ENCODE measurements around the gene PDE2A. TPM values are rescaled to one million over a fixed set of nuclear protein-coding genes. Genes with fewer than 3 reads are reported as not detected.

Gene PDE2A
- total RNA-seq, 3 donors from 2014 or later = 23.7 to 85.9 (median 67.0) TPM

DNA sequence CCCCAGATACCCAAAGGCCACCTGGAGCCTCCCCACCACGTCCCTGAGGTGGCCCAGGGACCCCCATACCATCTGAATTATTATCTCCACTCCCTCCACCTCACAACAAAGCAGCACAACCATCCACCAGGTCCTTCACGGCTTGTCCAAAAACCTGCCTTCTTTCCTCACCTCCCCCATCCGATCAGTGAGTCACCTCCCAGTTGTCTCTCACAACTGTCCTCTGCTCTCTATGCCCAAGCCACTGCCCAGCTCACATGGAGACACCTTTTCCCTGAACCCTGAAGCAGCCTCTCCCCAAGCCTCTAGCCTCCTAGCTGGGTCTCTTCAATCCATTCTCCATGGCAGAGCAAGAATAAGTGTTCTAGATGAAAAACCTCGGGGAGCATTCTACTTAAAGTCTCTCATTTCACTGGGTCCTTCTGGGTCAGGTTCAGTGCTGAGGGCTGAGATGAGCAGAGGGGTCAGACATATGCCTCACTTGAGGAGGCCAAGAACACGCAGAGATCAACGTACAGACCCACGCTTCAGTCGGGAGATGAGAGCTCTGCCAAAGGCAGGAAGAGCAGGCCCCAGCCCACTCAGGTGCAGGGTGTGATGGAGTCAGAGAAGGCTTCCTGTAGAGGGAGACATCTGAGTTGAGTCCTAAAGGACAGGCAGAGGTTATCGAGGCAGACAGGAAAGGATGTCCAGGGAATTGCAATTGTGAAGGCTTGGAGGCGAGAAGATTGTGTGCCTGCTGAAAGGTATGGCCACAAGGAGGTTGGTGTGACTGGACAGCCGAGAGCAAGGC is 74.7 kb downstream of the PDE2A start:
- Histone ChIP-seq H3K36me3 (no peaks in the 10 kb centered on the region), H3K27ac (no peak overlapping the region), H3K4me1 (no peaks in the 10 kb centered on the region), H3K9me3 (no peaks in the 10 kb centered on the region), H3K27me3 (no peaks in the 10 kb centered on the region), H3K4me3 (no peak overlapping the region)
- no peak for DNase-seq (ENCODE audit: low spot score in 2 of 2)
- intact Hi-C loops (cut with DNase I; ENCODE audit: low total_unique reads) = no loop called here
- TF ChIP-seq POLR2AphosphoS5 (IDR thresholded peaks at IDR 0.05) = no peak
- TF ChIP-seq, protein P1, sequence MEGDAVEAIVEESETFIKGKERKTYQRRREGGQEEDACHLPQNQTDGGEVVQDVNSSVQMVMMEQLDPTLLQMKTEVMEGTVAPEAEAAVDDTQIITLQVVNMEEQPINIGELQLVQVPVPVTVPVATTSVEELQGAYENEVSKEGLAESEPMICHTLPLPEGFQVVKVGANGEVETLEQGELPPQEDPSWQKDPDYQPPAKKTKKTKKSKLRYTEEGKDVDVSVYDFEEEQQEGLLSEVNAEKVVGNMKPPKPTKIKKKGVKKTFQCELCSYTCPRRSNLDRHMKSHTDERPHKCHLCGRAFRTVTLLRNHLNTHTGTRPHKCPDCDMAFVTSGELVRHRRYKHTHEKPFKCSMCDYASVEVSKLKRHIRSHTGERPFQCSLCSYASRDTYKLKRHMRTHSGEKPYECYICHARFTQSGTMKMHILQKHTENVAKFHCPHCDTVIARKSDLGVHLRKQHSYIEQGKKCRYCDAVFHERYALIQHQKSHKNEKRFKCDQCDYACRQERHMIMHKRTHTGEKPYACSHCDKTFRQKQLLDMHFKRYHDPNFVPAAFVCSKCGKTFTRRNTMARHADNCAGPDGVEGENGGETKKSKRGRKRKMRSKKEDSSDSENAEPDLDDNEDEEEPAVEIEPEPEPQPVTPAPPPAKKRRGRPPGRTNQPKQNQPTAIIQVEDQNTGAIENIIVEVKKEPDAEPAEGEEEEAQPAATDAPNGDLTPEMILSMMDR (IDR thresholded peaks at IDR 0.05) = no peak
- no peak for TF ChIP-seq POLR2A (IDR thresholded peaks at IDR 0.05)

- no peaks in the 10 kb centered on the region for H3K27me3 ChIP-seq
- DNase-seq (ENCODE audit: low spot score in 2 of 2) = no peak
- no peaks in the 10 kb centered on the region for H3K4me1 ChIP-seq
- no peak overlapping the region for H3K27ac ChIP-seq
- no peaks in the 10 kb centered on the region for H3K9me3 ChIP-seq
- H3K36me3 ChIP-seq = no peaks in the 10 kb centered on the region
- intact Hi-C loops (cut with DNase I; ENCODE audit: low total_unique reads) = no loop called here
- no peak overlapping the region for H3K4me3 ChIP-seq
- no peak for TF ChIP-seq POLR2A (IDR thresholded peaks at IDR 0.05)
- TF ChIP-seq, protein P1 (IDR thresholded peaks at IDR 0.05) = peak in 1 of 3 donors; percentile 39
These were observed 75.3 kb downstream of the PDE2A start for GRCh38 chr11:72598906-72599305.

GRCh38 chr11:72598466-72598865 is 75.8 kb downstream of the PDE2A start:
- H3K4me1 ChIP-seq = no peaks in the 10 kb centered on the region
- H3K27ac ChIP-seq = no peak overlapping the region
- H3K27me3 ChIP-seq = no peaks in the 10 kb centered on the region
- DNase-seq (ENCODE audit: low spot score in 2 of 2) = no peak
- TF ChIP-seq POLR2A (IDR thresholded peaks at IDR 0.05) (no peak), POLR2AphosphoS5 (IDR thresholded peaks at IDR 0.05) (no peak)
- TF ChIP-seq, protein P1 (IDR thresholded peaks at IDR 0.05) = no peak
- H3K4me3 ChIP-seq = no peak overlapping the region
- no peaks in the 10 kb centered on the region for H3K36me3 ChIP-seq
- intact Hi-C loops (cut with DNase I; ENCODE audit: low total_unique reads) = no loop called here
- no peaks in the 10 kb centered on the region for H3K9me3 ChIP-seq

DNA sequence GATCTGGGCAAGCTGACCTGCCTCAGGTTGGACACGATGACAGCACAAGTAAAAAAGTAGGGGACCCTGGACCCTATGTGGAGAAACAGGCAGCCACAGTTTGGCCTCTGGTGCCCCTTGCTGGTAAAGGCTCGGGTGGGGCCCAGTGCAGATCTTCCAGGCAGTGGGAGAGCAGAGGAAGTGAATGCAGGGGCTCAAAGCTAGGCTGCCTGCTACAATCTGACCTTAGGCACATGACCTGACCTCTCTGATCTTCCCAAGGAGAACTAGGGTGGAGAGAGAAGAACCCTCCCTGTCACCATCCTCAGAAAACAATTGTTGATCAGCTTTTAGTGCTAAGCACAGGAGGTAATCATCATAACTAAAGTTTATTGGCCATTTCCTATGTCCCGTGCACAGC is 76.5 kb downstream of the PDE2A start:
- H3K36me3 ChIP-seq = no peaks in the 10 kb centered on the region
- DNase-seq (ENCODE audit: low spot score in 2 of 2) = no peak
- H3K27me3 ChIP-seq = no peaks in the 10 kb centered on the region
- TF ChIP-seq, protein P1 (IDR thresholded peaks at IDR 0.05) = no peak
- no peak for TF ChIP-seq POLR2AphosphoS5 (IDR thresholded peaks at IDR 0.05)
- TF ChIP-seq POLR2A (IDR thresholded peaks at IDR 0.05) = no peak
- H3K4me1 ChIP-seq = no peaks in the 10 kb centered on the region
- intact Hi-C loops (cut with DNase I; ENCODE audit: low total_unique reads) = no loop called here
- no peak overlapping the region for H3K27ac ChIP-seq
- H3K4me3 ChIP-seq = no peak overlapping the region
- no peaks in the 10 kb centered on the region for H3K9me3 ChIP-seq

DNA sequence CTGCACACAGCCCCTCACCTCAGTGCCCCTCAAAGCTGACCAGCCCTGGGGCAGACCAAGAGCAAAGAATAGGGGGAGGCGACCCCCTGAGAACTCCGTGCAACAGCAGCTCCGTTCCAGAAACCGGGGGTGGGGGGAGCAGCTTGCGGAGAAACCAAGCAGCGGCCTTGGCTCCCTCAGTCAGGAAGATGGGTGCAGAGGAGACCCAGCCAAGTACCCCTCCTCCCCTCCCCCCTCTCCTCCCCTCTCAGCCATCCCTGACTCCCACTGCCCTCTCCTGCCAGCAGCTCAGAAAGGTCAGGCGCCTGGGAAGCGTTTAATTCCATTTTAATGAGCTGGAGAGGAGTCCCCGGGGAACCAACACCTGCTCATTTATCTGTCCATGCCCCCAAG is 78.9 kb downstream of the PDE2A start:
- H3K27ac ChIP-seq = no peak overlapping the region
- intact Hi-C loops (cut with DNase I; ENCODE audit: low total_unique reads) = no loop called here

More for the DNA sequence above, 78.9 kb downstream of the PDE2A start:
- Histone ChIP-seq H3K9me3 (no peaks in the 10 kb centered on the region), H3K4me3 (no peak overlapping the region), H3K36me3 (no peaks in the 10 kb centered on the region), H3K4me1 (peaks cover 0 to 1% of the 10 kb centered on the region in 2 donors), H3K27me3 (peaks cover 3 to 12% of the 10 kb centered on the region in 2 donors)
- DNase-seq (ENCODE audit: low spot score in 2 of 2) = no peak
- TF ChIP-seq, protein P1 (IDR thresholded peaks at IDR 0.05) = no peak
- no peak for TF ChIP-seq POLR2A (IDR thresholded peaks at IDR 0.05)
- TF ChIP-seq POLR2AphosphoS5 (IDR thresholded peaks at IDR 0.05) = no peak

Data from breast epithelium (tissue), 4 donors.